Renal cortical epithelial cell (primary cell): ENCODE measurements around the gene NDC1. TPM values are rescaled to one million over a fixed set of nuclear protein-coding genes. Genes with fewer than 3 reads are reported as not detected.
"Not testable (repeated sequence)": the region's sequence is repeated elsewhere in the genome, so short reads cannot be mapped to it uniquely, and the experiment has no call there.

Experiments
- DNase-seq: peaks from one replicate; pipeline ENCODE4 v3.0.0-alpha.2; 2011; ENCODE audit warnings: low read depth
- total RNA-seq: library from RNA; depleted of rRNA; stranded (reverse); fragments of >200 nt; gene quantifications from 2 replicates; pipeline ENCODE4 v1.2.3, GENCODE V29; 2014

The NDC1 gene
- 23.3 and 35.1 TPM in 2 replicates for total RNA-seq

- DNase-seq: peak; percentile 96
Measured at GRCh38 chr1:53837924-53838653, at the start of gene NDC1. TSS of gene NDC1 (minus strand) at chr1:53838296. CDS start at chr1:53838261, 35 bp downstream.

- not testable (repeated sequence) for DNase-seq
Measured at GRCh38 chr1:53883600-53883999, 45.5 kb upstream of the NDC1 start.

- not testable (repeated sequence) for DNase-seq
Measured at GRCh38 chr1:53881853-53882252, 43.8 kb upstream of the NDC1 start.

- DNase-seq: peak; percentile 82
Measured at GRCh38 chr1:53878492-53879105, 40.5 kb upstream of the NDC1 start.

GRCh38 chr1:53875150-53875549 lies 37.1 kb upstream of the NDC1 start:
- not testable (repeated sequence) for DNase-seq

GRCh38 chr1:53871773-53872484 lies 33.8 kb upstream of the NDC1 start:
- DNase-seq: no peak

GRCh38 chr1:53871221-53871620 lies 33.1 kb upstream of the NDC1 start:
- no peak for DNase-seq

- DNase-seq: no peak
Measured at GRCh38 chr1:53869454-53870117, 31.5 kb upstream of the NDC1 start.

- DNase-seq: no peak
Measured at GRCh38 chr1:53868565-53868964, 30.5 kb upstream of the NDC1 start.

- DNase-seq: no peak
Measured at GRCh38 chr1:53862507-53862906, 24.4 kb upstream of the NDC1 start.

- DNase-seq: peak; percentile 50
Measured at GRCh38 chr1:53860967-53861411, 22.9 kb upstream of the NDC1 start.

GRCh38 chr1:53851571-53852285 lies 13.6 kb upstream of the NDC1 start:
- DNase-seq: no peak

GRCh38 chr1:53850082-53850673 lies 12.1 kb upstream of the NDC1 start:
- no peak for DNase-seq

GRCh38 chr1:53847980-53848379 lies 9.9 kb upstream of the NDC1 start:
- DNase-seq: no peak

- DNase-seq: no peak
Measured at GRCh38 chr1:53842347-53842746, 4.3 kb upstream of the NDC1 start.

- no peak for DNase-seq
Measured at GRCh38 chr1:53838654-53838974, 518 bp upstream of the NDC1 start.

- DNase-seq: peak; percentile 15
Measured at GRCh38 chr1:53837646-53837923, 511 bp downstream of the NDC1 start.

GRCh38 chr1:53835491-53835890 lies 2.6 kb downstream of the NDC1 start:
- no peak for DNase-seq

- no peak for DNase-seq
Measured at GRCh38 chr1:53834776-53835175, 3.3 kb downstream of the NDC1 start.

- no peak for DNase-seq
Measured at GRCh38 chr1:53833393-53833792, 4.7 kb downstream of the NDC1 start.

- DNase-seq: no peak
Measured at GRCh38 chr1:53826367-53826766, 11.7 kb downstream of the NDC1 start.

- DNase-seq: no peak
Measured at GRCh38 chr1:53825306-53825705, 12.8 kb downstream of the NDC1 start.
